GM21825 (cell line): ENCODE results near the gene FOXD1.

Experiments
- ATAC-seq: cut with Tn5 transposase; IDR thresholded peaks from one replicate; pipeline ENCODE4 v1.9.1; 2021; ENCODE audit warnings: mild to moderate bottlenecking, moderate library complexity; ENCODE audit not compliant: unreplicated experiment

Gene FOXD1

DNA sequence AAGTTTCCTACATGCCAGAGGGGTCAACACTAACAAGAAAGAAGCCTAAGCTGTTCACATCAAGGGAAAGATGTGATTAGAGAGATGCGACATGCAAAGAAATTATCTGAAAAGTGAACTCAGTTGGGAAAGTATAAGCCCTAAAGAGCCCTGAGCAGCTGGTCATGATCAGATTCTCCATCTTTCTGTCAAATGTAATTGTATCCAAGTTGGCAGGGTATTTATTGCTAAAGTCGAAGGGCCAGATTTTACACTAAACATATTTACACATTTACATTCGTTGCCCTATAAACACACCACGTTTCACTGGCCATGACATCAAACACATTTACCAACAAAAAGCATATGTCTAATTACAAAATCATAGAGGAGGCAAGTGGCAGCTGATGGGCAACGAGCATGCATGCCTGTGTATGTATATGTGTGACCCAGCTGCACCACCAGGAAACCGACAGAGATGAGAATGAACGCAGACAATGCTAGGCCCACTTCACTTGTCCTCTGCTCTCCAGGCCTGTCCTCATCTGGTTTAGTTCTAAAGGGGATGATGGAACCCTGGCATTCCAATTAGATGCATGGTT is 6.3 kb downstream of the FOXD1 start:
- no peak for ATAC-seq

DNA sequence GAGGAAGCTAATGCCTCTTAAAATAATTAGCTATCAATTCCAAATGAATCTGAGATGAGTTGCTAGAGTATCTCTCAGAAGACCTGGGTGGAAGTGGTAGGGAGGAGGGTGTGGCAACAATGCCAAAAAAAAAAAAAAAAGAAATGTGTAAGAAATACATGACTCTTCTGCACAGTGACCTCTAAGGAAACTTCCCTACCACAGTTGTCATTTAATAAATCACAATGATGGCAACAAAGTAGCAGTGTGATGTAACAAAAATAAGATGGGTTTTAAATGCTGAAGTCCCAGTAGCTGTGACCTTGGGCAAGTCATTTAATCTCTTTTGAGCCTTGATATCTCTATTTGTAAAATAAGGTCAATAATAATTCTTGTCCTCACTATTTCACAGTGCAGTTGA is 7.2 kb downstream of the FOXD1 start:
- ATAC-seq = no peak

DNA sequence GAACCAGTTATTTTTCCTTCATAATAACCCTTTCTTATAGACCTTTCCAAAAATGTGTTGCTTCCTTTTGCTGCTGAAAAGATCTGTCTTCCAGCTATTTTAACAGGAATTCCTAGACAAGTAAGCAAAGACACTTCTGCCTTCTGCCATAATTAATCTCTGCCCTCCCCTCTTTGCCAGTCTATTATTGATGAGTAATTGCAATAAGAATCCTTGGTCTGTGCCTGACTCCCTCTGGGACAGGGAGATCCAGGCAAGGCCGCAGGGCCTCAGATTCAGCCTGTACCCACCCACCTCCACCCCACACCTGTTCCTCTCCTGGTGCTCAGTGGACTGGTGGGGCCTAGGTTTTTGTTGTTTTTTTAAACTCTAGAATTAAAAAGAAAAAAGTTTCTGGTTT is 8.3 kb downstream of the FOXD1 start:
- ATAC-seq = no peak

DNA sequence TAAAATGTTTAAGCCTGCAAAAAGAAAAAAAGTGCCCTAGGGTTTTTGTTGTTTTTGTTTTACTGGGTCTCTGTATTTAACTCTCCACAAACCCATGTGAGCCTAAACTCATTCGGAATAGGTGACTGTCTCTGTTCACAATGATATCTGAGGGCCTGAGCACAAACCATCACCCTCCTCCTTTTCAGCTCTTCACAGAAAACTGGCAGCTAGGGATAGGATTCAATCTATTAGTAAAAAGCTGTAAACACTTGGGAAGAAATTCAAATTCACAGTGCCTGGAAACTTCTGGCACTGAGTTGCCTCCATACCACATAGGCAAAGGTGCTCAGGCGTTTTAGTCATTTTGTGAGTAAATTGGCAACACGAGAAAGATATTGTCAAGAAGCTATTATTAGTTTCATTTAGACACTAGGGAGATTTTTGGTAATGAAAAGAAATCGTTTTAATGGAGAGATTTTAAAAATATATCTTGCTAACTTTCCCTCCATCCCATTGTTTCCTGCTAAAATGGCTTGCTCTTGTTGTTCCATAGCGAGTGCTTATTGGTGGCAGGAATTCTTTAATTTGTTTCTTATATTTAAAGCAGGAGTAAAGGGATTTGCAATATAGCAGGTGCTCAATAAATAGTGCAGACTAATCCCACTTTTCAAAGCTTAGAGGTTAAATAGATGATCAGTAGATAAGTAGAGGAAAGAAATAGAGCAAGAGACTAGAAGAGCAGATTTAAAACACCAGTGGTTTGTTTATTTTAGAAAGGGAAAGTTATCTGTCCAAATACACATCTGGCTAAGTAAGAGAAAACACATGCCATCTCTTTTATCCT is 9.7 kb downstream of the FOXD1 start:
- no peak for ATAC-seq

DNA sequence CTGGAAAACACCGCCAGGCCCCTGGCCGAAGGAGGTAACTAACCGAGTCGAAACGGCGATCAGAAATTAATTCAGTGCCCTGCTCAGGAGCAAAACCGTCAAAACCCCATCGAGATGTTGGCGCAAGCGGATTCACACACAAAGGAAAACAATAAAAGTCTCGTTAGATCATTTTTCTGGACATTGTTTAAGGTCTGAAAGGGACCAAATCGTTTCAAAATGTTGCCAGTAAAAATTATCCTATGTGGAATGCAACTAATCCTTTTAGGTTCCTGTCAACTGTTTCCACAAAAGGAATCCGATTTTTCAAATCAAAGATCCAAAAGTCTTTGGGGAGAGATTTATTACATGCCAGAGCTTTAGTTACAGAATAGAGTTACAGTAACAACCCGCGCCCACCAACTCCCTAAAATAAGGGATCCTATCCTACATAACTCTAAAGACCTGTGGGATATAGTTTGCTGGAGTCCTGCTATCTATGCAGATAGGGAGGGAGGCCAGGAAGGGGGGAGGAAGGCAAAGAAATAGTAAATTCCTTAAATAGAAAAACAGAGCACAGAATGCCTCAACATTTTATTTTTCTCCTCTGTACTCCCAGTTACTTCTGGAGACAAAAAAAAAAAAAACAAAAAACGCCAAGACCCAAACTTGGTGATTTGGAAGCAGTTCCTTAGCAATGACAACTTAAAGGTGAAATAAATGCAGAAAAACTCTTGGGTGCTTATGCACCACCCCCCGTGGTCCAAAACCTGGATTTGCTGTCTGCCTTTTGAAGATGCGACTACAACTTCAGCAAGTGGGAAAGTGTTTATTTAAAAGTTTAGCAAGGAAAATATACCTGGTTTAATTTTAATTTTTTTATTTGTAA is 10.6 kb downstream of the FOXD1 start:
- no peak for ATAC-seq

DNA sequence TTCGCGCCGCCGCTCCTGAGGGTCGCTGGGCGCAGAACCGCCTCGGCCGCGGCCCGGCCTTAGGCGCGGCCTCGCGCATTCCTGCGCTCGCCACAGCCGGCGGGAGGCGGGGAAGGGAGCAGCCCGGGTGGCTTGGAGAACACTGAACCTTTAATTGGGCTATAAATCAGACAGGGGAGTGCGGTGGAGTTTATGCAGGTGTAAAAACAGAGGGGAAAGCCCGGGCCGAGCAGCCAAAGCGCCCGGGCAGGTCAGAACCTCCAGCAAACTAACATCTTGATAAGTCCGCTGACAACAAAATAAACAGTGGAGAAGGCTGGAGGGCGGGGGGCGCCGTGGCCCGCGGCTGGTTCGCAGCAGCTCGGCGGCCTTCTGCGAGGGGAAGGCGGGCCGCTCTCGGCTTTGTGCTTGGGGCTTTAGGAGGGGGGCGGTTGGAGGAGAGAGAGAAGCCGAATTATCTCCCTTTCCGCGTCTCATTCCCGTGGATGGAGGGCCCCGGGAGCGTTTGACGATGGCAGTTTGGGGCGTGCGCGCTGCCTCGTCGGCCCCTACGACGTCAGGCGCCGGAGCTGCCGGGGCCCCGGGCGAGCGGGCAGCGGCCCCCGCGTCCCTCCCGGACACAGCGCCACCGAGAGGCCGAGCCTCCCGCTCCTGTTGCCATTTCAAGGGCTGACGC is 11.3 kb downstream of the FOXD1 start:
- no peak for ATAC-seq

GRCh38 chr5:73436535-73437100 is 12.0 kb downstream of the FOXD1 start:
- no peak for ATAC-seq

- ATAC-seq = no peak
Observed at GRCh38 chr5:73435759-73436534, 12.6 kb downstream of the FOXD1 start.

DNA sequence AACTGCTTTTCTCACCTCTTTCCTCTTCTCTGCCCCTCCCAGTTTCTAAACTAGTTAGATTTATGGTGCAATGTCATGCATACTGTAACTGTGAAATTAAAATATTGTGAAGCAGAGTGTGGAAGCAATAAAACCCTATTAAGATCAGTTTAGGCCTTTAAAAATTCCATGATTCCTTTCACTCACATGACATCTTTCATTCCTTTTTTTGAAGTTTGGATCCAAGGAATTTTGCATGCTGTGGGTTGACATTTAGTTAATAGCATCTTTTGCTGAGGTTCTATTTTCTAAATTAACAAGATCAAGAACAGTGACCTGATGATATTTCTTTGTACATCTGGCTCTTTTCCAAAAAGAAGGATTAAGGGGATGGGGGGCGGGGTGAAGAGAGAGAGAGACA is 13.7 kb downstream of the FOXD1 start:
- ATAC-seq = no peak

GRCh38 chr5:73434461-73434860 is 14.1 kb downstream of the FOXD1 start:
- no peak for ATAC-seq

GRCh38 chr5:73433982-73434342 is 14.6 kb downstream of the FOXD1 start:
- ATAC-seq = no peak

DNA sequence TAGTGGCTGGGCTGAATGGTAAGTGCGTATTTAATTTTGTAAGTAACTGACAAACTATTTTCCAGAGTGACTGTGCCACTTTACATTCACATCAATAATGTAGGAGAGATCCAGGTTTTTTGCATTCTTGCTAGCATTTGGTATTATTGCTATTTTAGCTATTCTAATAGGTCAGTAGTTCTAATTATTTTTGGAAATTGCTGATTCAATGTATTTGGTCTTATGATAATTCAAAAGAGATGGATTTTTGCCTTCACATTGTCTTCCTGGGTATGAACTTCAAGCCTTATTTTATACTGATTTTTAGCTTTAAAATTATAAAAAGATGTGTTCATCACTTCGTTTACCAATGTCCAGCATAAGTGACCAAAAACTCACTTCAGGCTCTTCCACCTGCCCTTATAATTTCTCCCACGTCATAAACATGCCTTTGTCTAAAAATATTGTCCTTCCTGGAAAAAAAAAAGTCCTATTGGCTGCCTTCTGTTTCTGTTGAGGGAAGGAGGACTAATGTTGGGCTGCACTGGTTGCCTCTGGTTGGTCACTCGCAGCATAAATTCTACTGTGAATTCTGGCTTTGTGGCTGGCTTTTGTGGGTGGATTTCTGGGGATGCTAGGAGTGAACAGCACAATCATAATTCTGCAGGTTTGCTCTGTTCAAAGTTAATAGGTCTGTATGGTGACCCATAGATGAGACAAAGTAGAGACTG is 15.2 kb downstream of the FOXD1 start:
- no peak for ATAC-seq

GRCh38 chr5:73431204-73431851 is 17.2 kb downstream of the FOXD1 start:
- ATAC-seq = no peak

GRCh38 chr5:73426034-73426433 is 22.5 kb downstream of the FOXD1 start:
- no peak for ATAC-seq

DNA sequence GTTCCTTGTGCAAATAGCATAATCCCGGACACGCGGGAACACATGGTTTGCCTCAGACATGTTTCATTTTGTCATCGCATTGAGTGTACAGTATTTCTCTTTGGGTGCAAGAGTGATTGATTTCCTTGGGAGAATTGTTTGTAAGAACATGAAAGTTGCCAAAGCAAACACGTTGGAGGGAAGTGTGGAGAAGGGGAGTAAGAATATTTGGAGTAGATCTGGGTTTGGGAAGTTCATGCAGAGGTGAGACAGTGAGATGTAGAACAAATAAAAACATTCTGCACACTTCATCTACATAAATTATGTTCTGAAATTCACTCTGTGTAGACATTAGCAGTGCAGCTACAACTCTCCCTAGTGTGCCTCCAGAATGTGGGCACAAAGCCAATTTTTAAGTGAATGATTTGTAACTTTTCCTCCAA is 24.0 kb downstream of the FOXD1 start:
- no peak for ATAC-seq

DNA sequence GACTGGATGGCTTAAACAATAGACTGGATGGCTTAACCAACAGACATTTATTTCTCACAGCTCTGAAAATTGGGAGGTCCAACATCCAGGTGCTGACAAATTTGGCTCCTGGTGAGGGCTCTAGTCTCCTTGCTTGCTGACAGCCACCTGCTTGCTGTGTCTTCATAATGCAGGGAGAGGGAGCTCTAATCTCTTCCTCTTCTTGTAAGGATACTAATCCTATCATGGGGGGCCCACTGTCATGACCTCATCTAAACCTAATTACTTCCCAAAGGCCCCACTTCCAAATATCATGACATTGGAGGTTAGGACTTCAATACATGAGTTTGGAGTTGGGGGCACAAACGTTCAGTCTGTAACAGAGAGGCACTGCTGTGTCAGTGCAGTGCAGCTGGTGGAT is 26.4 kb downstream of the FOXD1 start:
- ATAC-seq = no peak

GRCh38 chr5:73420666-73421065 is 27.9 kb downstream of the FOXD1 start:
- ATAC-seq = no peak

DNA sequence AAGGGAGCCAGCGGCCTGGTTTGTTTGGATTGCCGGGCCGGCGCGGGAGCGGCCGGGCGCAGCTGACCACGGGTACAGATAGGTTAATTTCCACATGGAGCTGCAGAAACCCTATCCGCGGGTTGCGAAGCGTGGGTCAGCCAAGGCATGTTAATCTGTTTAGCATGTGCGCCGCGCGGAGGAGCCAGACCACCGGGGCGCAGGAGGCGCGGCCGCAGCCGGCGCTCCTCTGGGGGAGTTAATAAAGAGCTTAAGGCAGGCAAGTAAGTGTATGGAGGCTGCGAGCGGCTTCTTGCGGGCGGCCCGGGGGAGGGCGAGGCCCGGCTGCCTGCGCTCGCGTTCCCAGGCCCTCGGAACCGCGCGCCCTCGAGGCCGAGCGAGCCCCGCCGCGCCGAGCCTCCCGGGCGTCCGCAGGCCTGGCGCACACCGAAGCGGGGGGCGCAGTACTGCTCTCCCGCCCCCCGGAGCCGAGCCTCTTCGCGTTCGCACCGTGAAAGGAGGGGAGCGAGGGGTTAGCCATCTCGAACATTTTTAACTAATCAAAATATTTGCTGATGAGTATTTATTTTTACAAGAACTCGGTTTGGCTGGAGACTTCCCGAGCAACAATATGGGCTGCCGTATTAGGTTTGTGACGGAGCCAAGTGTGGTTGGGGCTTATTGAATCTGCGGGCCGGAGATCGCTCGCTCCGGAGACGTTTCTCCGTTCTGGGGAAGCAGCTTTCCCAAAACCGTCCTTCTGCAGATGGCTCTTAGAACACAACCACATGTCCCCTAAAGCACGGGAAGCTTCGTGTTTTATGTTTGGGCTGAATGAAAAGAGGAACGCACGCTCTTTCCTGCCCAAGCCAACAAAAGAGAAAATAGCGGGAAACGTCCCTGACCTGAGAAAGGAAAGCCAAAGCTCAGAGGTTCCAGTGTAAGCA is 28.8 kb downstream of the FOXD1 start:
- no peak for ATAC-seq
